ENCODE measurements around the gene TRO.

Gene TRO, protein sequence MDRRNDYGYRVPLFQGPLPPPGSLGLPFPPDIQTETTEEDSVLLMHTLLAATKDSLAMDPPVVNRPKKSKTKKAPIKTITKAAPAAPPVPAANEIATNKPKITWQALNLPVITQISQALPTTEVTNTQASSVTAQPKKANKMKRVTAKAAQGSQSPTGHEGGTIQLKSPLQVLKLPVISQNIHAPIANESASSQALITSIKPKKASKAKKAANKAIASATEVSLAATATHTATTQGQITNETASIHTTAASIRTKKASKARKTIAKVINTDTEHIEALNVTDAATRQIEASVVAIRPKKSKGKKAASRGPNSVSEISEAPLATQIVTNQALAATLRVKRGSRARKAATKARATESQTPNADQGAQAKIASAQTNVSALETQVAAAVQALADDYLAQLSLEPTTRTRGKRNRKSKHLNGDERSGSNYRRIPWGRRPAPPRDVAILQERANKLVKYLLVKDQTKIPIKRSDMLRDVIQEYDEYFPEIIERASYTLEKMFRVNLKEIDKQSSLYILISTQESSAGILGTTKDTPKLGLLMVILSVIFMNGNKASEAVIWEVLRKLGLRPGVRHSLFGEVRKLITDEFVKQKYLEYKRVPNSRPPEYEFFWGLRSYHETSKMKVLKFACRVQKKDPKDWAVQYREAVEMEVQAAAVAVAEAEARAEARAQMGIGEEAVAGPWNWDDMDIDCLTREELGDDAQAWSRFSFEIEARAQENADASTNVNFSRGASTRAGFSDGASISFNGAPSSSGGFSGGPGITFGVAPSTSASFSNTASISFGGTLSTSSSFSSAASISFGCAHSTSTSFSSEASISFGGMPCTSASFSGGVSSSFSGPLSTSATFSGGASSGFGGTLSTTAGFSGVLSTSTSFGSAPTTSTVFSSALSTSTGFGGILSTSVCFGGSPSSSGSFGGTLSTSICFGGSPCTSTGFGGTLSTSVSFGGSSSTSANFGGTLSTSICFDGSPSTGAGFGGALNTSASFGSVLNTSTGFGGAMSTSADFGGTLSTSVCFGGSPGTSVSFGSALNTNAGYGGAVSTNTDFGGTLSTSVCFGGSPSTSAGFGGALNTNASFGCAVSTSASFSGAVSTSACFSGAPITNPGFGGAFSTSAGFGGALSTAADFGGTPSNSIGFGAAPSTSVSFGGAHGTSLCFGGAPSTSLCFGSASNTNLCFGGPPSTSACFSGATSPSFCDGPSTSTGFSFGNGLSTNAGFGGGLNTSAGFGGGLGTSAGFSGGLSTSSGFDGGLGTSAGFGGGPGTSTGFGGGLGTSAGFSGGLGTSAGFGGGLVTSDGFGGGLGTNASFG (N-terminal part only)

DNA sequence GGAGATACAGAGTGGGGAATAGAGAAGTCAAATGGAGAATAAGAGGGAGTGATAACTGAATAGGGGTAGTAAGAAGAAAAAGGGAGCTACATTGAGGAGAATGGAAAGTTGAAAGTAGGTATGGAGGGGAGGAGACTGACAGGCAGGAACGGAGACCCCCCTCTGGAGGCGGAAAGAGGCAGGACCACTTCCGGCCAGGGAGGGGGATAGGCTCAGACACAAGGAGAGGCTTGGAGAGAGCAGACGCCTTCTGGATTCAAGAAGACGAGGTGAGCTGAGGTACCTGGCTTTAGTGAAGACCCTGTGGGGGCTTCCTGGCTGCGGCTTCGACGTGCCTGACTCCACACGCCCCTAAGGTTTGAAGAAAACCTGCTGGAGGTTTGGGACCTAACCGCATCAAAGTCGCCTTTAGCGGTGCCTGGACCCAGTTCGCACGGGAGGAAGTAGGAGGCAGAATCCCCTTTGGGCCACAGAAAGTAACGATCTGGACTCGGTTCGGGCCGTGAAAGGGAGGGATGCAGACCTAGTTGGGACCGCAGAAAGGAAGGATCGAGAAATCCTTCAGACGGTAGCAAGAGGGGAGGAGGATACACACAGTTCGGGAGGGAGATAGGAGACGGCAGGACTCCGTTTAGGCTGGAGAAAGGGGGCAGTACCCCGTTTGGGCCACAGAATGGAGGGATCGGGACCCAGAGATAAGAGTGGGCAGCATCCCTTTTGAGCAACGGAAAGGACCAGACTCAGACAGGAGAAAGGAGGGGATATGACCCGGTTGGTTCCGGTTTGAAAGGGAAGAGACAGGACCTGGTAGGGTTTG lies at the start of gene TRO:
Gene TRO (plus strand): TSS at position 215 of the 817 bp plus-strand sequence. CDS start 1,423 bp downstream, outside the sequence.
- FAIRE-seq: no peak

DNA sequence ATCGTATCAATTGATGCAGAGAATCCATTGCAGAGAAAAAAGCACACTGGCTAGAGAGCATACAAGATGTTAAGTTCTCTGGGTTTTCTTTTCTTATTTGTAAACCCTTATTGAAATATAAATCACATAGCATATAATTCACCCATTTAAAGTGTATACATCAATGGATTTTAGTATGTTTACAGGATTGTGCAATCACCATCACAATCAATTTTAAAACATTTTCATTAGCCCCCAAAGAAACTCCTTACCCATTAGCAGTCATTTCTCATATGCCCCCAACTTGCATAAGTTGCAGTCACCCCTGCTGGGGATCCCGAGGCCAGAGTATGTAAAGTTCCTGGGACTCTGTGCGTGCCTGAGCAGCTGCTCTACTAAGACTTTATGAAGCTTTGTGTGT lies 34.9 kb upstream of the TRO start:
- FAIRE-seq: no peak
- no peak for DNase-seq (ENCODE audit: extremely low spot score, insufficient read length, low read depth)

More for the DNA sequence above, at the start of gene TRO:
- no peak for DNase-seq (ENCODE audit: extremely low spot score, insufficient read length, low read depth)

DNA sequence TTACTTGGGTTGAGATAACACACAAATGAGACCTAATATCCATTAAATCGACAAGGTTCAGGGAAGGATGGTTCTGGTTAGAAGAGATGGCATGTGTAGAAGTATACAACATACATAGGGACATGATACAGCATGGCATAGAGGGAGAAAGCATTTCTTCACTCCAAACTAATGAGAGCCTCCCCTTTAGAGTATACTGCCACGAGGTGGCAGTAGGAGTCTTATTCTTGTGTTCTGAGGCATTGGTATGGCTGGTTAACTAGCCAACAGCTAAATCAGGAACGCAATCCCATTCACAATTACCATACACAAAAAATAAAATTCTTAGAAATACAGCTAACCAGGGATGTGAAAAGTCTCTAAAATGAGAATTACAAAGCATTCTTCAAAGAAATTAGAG lies 29.1 kb upstream of the TRO start:
- peak; percentile 56 for FAIRE-seq
- DNase-seq (ENCODE audit: extremely low spot score, insufficient read length, low read depth): no peak

DNA sequence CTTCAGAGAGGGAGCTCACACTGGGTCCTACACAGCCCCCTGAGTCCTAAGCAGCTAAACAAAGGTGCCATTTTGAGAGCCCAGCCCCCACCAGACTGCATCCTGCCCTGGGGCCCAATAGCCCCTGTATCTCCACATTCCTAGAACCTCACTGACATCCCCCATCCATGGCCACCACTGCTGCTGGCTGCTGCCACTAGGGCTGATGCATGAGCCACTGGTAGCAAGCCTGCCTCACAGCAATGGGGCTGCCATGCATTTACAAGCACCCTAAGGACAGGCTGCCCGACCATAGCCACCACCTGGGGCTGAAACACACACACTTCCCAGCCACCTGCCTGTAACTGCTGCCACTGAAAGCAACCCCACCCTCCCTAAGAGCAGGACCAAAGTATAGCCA lies 26.5 kb upstream of the TRO start:
- no peak for DNase-seq (ENCODE audit: extremely low spot score, insufficient read length, low read depth)
- no peak for FAIRE-seq

DNA sequence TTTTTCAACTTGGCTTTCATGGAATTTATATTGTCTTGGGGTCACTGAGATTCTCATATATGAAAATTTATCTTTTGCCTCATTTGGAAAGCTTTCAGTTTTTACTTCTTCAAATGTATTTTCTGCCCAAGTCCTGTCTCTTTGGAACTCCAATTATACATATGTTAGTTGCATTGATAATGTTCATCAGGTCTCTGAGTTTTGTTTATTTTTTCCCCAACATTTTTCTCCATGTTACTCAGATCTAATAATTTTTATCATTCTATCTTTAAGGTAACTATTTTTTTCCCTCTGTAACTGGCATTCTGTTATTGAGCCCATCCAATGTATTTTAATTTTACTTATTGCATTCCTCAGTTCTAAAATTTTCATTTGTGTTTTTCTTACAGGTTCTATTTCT lies 10.7 kb upstream of the TRO start:
- no peak for FAIRE-seq
- no peak for DNase-seq (ENCODE audit: extremely low spot score, insufficient read length, low read depth)

DNA sequence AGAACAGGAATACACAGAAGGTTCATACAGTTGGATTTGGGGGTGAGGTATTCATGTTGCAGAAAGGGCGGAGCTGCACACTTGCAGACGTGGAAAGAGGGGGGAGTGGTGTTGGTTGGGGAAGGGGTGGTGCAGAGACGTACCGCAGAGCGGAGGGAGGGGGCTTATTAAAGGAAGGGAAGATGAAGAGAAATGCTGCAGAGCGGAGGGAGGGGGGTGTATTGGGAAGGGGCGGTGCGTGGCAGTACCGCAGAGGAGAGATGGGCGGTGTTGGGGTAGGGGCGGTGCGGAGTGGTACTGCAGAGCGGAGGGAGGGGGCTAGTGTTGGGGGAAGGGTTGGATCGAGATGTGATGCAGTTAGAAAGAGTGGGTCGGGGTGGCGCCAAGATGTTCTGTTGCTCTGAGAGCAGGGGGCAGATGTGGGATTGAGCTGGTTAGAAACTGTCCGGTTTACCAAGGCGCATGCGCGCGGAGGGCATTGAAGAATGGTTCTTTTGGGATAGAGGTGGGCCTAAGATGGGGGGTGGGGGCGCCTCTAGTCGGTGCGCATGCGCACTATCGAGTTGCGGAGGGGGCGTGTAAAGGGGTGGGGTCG lies 900 bp downstream of the TRO start:
- FAIRE-seq (peak; percentile 76), DNase-seq (ENCODE audit: extremely low spot score, insufficient read length, low read depth) (peak; percentile 17)

DNA sequence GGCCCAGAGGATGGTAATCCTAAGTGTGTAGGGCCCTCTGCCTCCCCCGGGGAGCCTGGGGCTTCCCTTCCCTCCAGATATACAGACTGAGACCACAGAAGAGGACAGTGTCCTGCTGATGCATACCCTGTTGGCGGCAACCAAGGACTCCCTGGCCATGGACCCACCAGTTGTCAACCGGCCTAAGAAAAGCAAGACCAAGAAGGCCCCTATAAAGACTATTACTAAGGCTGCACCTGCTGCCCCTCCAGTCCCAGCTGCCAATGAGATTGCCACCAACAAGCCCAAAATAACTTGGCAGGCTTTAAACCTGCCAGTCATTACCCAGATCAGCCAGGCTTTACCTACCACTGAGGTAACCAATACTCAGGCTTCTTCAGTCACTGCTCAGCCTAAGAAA lies 1.9 kb downstream of the TRO start:
- DNase-seq (ENCODE audit: extremely low spot score, insufficient read length, low read depth) (no peak), FAIRE-seq (no peak)

DNA sequence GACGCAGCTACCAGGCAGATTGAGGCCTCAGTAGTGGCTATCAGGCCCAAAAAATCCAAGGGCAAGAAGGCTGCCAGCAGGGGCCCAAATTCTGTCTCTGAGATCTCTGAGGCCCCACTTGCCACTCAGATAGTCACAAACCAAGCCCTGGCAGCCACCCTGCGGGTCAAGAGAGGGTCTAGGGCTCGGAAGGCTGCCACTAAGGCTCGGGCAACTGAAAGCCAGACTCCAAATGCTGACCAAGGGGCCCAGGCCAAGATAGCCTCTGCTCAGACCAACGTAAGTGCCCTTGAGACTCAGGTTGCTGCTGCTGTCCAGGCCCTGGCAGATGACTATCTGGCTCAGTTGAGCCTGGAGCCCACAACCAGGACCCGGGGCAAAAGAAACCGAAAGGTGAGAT lies 2.8 kb downstream of the TRO start:
- DNase-seq (ENCODE audit: extremely low spot score, insufficient read length, low read depth): no peak
- no peak for FAIRE-seq

DNA sequence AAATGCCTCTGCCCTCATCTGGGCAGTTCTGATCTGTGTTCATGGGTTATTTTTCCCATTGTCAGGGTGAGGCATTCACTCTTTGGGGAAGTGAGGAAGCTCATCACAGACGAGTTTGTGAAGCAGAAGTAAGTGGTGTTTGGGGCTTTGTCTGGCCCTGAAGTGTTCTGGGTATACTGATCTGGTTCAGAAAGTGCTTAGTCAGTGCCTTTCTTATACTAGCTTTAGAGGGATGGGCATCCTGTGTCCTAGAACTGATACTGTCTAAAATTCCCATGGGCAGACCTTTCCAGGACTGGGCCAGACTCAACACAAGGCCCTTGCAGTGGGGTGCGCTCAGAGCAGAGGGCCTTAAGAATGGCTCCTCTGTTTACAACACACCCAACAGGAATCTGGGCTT lies 6.4 kb downstream of the TRO start:
- no peak for FAIRE-seq

DNA sequence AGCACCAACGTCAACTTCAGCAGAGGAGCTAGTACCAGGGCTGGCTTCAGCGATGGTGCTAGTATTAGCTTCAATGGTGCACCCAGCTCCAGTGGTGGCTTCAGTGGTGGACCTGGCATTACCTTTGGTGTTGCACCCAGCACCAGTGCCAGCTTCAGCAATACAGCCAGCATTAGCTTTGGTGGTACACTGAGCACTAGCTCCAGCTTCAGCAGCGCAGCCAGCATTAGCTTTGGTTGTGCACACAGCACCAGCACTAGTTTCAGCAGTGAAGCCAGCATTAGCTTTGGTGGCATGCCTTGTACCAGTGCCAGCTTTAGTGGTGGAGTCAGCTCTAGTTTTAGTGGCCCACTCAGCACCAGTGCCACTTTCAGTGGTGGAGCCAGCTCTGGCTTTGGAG lies 8.3 kb downstream of the TRO start:
- no peak for FAIRE-seq
- DNase-seq (ENCODE audit: extremely low spot score, insufficient read length, low read depth): no peak

More for the DNA sequence above, 6.4 kb downstream of the TRO start:
- DNase-seq (ENCODE audit: extremely low spot score, insufficient read length, low read depth): no peak

DNA sequence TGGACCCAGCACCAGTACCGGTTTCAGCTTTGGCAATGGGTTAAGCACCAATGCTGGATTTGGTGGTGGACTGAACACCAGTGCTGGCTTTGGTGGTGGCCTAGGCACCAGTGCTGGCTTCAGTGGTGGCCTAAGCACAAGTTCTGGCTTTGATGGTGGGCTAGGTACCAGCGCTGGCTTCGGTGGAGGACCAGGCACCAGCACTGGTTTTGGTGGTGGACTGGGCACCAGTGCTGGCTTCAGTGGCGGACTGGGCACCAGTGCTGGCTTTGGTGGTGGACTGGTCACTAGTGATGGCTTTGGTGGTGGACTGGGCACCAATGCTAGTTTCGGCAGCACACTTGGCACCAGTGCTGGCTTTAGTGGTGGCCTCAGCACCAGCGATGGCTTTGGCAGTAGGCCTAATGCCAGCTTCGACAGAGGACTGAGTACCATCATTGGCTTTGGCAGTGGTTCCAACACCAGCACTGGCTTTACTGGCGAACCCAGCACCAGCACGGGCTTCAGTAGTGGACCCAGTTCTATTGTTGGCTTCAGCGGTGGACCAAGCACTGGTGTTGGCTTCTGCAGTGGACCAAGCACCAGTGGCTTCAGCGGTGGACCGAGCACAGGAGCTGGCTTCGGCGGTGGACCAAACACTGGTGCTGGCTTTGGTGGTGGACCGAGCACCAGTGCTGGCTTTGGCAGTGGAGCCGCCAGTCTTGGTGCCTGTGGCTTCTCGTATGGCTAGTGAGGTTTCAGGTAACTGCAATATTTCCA lies 9.8 kb downstream of the TRO start:
- FAIRE-seq (no peak), DNase-seq (ENCODE audit: extremely low spot score, insufficient read length, low read depth) (no peak)

DNA sequence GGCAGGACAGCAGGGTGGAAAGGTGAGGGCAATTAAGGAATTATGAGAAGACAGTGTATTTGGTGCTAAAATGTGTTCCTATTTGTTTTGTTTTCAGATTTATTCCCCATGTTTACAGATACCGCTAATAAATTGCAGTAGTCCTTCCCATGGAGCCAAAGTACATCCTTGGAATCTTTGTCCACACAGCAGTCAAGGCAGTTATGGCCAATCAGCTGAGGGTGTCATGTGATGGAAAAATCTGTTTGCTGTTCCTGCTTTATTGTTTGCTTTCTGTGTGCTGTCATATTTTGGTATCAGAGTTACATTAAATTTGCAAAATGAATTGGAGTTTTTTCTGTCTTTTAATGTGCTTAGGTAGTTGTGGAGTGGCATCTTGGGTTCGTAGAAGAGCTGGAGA lies 10.5 kb downstream of the TRO start:
- no peak for FAIRE-seq

DNA sequence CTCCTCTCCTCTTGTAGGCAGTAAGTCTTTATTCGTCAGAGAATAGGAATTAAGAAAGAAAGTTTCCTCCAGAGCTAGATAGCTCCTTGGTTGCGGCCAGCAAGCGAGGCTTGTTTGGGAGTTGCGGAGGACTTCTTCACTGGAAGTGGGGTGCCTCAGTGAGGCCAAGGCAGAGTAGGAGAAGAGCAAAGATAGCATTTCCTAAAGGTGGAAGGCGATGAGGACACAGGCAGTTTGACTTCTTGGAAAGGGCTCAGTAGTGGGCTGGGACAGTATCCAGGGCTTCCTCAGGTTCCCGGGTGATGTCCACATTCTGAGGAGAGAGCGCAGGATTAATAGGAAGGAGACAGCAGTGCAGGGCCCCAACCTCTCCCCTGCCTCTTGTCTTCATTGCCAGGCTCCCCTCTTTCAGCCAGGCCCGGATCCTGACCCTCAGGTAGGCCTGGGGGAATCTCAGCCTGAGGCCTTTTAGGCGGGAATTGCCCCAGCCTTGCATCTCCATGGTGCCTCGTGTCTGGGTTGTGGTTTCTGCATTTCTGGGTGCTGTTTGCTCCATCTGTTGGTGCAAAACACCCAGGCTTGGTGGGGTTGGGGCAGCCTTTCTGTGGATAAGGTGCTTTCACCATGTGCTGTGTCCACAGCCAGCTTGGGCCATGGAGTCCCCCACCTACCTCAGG lies 12.7 kb downstream of the TRO start:
- DNase-seq (ENCODE audit: extremely low spot score, insufficient read length, low read depth): no peak
- no peak for FAIRE-seq

More for the DNA sequence above, 10.5 kb downstream of the TRO start:
- no peak for DNase-seq (ENCODE audit: extremely low spot score, insufficient read length, low read depth)

DNA sequence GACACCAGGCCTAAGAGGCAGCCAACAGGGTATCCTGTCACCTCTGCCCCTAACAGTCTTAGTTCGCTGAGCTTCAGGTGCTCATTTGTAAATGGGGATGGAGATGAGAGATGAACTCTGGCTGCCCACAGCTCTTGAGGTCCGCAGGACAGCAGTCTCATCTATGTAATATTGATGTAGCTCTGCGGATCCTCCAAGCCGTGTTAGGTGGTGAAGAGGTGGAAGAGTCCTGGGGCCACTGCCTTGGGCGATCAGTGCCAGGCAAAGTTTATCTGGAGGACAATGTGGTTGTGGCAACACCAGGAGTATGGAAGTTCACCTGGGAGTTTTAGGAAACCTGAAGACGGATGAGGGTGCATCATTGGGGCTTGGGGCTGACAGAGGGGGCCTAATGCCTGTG lies 13.4 kb downstream of the TRO start:
- DNase-seq (ENCODE audit: extremely low spot score, insufficient read length, low read depth): no peak
- no peak for FAIRE-seq

DNA sequence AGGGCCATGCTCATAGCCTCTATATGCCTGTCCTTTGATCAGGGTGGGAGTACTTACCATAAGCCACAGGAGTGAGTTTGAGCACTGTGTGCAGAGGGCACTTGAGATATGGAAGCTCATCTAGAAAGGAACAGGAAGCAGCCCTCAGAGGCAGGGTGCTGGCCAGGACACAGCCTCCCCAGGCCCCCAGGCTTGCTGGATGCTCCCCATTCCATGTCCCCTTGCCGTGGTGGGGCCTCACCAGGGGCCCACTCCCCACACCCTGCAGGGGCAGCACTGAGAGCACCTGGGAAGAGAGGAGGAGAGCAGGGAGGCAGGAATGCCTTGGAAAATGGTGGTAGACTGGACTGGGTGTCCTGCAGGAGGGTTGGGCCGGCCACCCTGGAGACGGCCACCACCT lies 14.3 kb downstream of the TRO start:
- no peak for FAIRE-seq
- no peak for DNase-seq (ENCODE audit: extremely low spot score, insufficient read length, low read depth)

DNA sequence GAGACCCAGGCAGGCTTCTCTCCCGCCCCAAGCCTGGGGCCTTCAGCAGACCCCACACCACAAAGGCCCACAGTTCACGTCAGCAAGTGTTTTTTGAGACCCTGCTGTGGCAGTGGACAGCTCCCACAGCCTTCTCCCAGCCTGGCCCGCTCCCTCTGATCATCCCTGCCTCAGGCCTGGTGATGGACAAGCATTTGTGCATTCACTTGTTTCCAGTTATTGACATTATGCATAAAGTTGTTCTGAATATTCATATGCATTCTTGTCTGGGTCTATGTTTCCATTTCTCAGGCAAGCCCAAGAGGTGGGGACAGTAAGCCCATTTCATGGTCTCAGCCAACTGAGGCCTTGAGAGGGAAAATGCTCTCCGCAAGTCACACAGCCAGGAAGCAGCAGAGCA lies 14.7 kb downstream of the TRO start:
- FAIRE-seq (no peak), DNase-seq (ENCODE audit: extremely low spot score, insufficient read length, low read depth) (no peak)

DNA sequence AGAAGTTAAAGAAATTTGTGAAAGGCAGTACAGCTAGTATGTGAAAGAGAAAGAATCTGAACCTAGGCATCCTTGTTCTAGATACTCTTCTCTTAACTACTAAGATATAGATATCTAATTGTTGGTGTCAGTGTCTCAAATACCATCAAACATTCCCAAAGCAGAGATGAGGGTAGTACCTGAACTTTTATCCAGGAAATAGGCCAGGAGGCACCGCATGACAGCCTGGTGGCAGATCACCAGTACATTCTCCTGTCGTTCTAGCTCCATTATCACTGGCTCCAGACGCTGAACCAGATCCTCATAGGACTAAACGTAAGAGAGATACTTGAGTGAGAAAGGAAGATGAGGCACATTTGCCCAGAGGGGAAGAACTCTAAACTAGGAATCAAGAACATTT lies 16.8 kb downstream of the TRO start:
- FAIRE-seq: no peak

DNA sequence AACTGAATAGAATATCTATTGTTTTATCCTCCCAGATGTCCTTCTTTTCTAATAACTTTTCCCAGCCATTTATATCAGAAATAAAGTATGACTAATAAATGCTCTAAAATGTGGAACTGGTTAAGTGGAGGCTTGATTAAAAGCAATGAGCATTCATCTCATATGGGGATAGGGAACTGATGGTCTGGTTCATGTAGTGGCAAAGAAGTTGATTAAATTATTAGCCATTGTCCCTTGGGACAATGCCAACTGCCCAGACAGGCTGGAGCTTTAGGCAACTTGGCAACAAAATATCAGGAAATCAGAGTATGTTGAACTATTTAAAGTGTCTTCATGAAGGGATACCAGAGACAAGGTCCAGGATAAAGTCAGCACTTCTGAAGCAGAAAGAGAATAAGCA lies 24.2 kb downstream of the TRO start:
- DNase-seq (ENCODE audit: extremely low spot score, insufficient read length, low read depth): no peak
- FAIRE-seq: no peak

More for the DNA sequence above, 16.8 kb downstream of the TRO start:
- DNase-seq (ENCODE audit: extremely low spot score, insufficient read length, low read depth): no peak

Measured in GM18507 (cell line).